Measurements from ENCODE around the gene SSTR4.

SSTR4 gene

GRCh38 chr20:23043376-23043775, 8.3 kb downstream of the SSTR4 start:
- DNase-seq (ENCODE audit: low read depth) = no peak

- DNase-seq (ENCODE audit: low read depth) = no peak
Observed at GRCh38 chr20:23046431-23046830, 11.3 kb downstream of the SSTR4 start.

- no peak for DNase-seq (ENCODE audit: low read depth)
Observed at GRCh38 chr20:23047001-23047737, 12.1 kb downstream of the SSTR4 start.

GRCh38 chr20:23047738-23048214, 12.7 kb downstream of the SSTR4 start:
- no peak for DNase-seq (ENCODE audit: low read depth)

- no peak for DNase-seq (ENCODE audit: low read depth)
Observed at GRCh38 chr20:23048283-23049200, 13.4 kb downstream of the SSTR4 start.

- DNase-seq (ENCODE audit: low read depth) = no peak
Observed at GRCh38 chr20:23049201-23050075, 14.3 kb downstream of the SSTR4 start, which contains the start of gene THBD. TSS of gene THBD (minus strand) at chr20:23049672. CDS start at chr20:23049504, 168 bp downstream.

- no peak for DNase-seq (ENCODE audit: low read depth)
Observed at GRCh38 chr20:23050076-23050838, 15.1 kb downstream of the SSTR4 start.

GRCh38 chr20:23050847-23051627, 15.9 kb downstream of the SSTR4 start:
- DNase-seq (ENCODE audit: low read depth) = no peak

- no peak for DNase-seq (ENCODE audit: low read depth)
Observed at GRCh38 chr20:23052904-23053303, 17.8 kb downstream of the SSTR4 start.

- no peak for DNase-seq (ENCODE audit: low read depth)
Observed at GRCh38 chr20:23058240-23058639, 23.1 kb downstream of the SSTR4 start.

- no peak for DNase-seq (ENCODE audit: low read depth)
Observed at GRCh38 chr20:23059001-23059400, 23.9 kb downstream of the SSTR4 start.

- DNase-seq (ENCODE audit: low read depth) = no peak
Observed at GRCh38 chr20:23059846-23060245, 24.7 kb downstream of the SSTR4 start.

- no peak for DNase-seq (ENCODE audit: low read depth)
Observed at GRCh38 chr20:23060629-23061028, 25.5 kb downstream of the SSTR4 start.

GRCh38 chr20:23061262-23061661, 26.1 kb downstream of the SSTR4 start:
- DNase-seq (ENCODE audit: low read depth) = no peak

- DNase-seq (ENCODE audit: low read depth) = no peak
Observed at GRCh38 chr20:23061734-23062561, 26.8 kb downstream of the SSTR4 start.

GRCh38 chr20:23062632-23063031, 27.5 kb downstream of the SSTR4 start:
- DNase-seq (ENCODE audit: low read depth) = no peak

GRCh38 chr20:23063168-23063567, 28.1 kb downstream of the SSTR4 start:
- DNase-seq (ENCODE audit: low read depth) = no peak

GRCh38 chr20:23063581-23063980, 28.5 kb downstream of the SSTR4 start:
- no peak for DNase-seq (ENCODE audit: low read depth)
